ENCODE results near the gene OSBPL3. TPM values are rescaled to one million over a fixed set of nuclear protein-coding genes. Genes with fewer than 3 reads are reported as not detected.
A peak's percentile ranks its signal among the peaks of the same experiment; 100 is the strongest.

OSBPL3 gene
- total and polyA plus RNA-seq, 2 experiments from 2014 or later, result 21.8 to 25.8 TPM

- H3K79me2 ChIP-seq (ENCODE audit: insufficient read depth), result no peaks in the 10 kb centered on the region
- H3K9me3 ChIP-seq (ENCODE audit: low read depth), result no peaks in the 10 kb centered on the region
- H4K20me1 ChIP-seq (ENCODE audit: insufficient read depth), result no peaks in the 10 kb centered on the region
- peaks cover 70% of the 10 kb centered on the region for H3K4me1 ChIP-seq (ENCODE audit: insufficient read depth)
- TF ChIP-seq EZH2phosphoT487 (IDR thresholded peaks at IDR 0.05; ENCODE audit: insufficient read depth, low read depth), result no peak
- TF ChIP-seq EZH2 (IDR thresholded peaks at IDR 0.05; ENCODE audit: insufficient read depth, poor library complexity, severe bottlenecking), result no peak
- peak overlapping the region; percentile 62 for H3K27ac ChIP-seq
- DNase-seq, result no peak
- 82 to 85% methylated on average over 7 of the region's 7 CpGs for WGBS, 2 experiments (ENCODE audit: low coverage in 1 of 2, low lambda C conversion rate in 2 of 2, missing lambda C conversion rate in 2 of 2)
- in situ Hi-C loops (cut with MboI), result no loop called here
- H2AFZ ChIP-seq, result no peak overlapping the region
- peak overlapping the region; percentile 67 for H3K4me2 ChIP-seq (ENCODE audit: unreplicated experiment)
- no peaks in the 10 kb centered on the region for H3K27me3 ChIP-seq (replicated peaks; ENCODE audit: insufficient read depth)
- peaks cover 6% of the 10 kb centered on the region; the same call in 1 of the 2 replicates for H3K36me3 ChIP-seq (ENCODE audit: low read depth)
- no peaks in the 10 kb centered on the region for H3K9me2 ChIP-seq (ENCODE audit: insufficient read depth)
- H3K9ac ChIP-seq, result no peak overlapping the region
- H3K4me3 ChIP-seq, result no peak overlapping the region
- H3F3A ChIP-seq (ENCODE audit: insufficient read depth), result peaks cover 56% of the 10 kb centered on the region
Observed at GRCh38 chr7:24826662-24827020, 153.3 kb downstream of the OSBPL3 start.

- no peak overlapping the region for H2AFZ ChIP-seq
- DNase-seq, result peak; percentile 78
- peaks cover 70% of the 10 kb centered on the region for H3K4me1 ChIP-seq (ENCODE audit: insufficient read depth)
- no peaks in the 10 kb centered on the region for H3K9me3 ChIP-seq (ENCODE audit: low read depth)
- no peaks in the 10 kb centered on the region for H3K9me2 ChIP-seq (ENCODE audit: insufficient read depth)
- TF ChIP-seq EZH2phosphoT487 (IDR thresholded peaks at IDR 0.05; ENCODE audit: insufficient read depth, low read depth), result no peak
- no peak for TF ChIP-seq EZH2 (IDR thresholded peaks at IDR 0.05; ENCODE audit: insufficient read depth, poor library complexity, severe bottlenecking)
- H3K79me2 ChIP-seq (ENCODE audit: insufficient read depth), result no peaks in the 10 kb centered on the region
- H3K27me3 ChIP-seq (replicated peaks; ENCODE audit: insufficient read depth), result no peaks in the 10 kb centered on the region
- no peaks in the 10 kb centered on the region for H4K20me1 ChIP-seq (ENCODE audit: insufficient read depth)
- peaks cover 6% of the 10 kb centered on the region; the same call in 1 of the 2 replicates for H3K36me3 ChIP-seq (ENCODE audit: low read depth)
- no peak overlapping the region for H3K9ac ChIP-seq
- peaks cover 56% of the 10 kb centered on the region for H3F3A ChIP-seq (ENCODE audit: insufficient read depth)
- 62 to 65% methylated on average over 6 of the region's 6 CpGs for WGBS, 2 experiments (ENCODE audit: low coverage in 1 of 2, low lambda C conversion rate in 2 of 2, missing lambda C conversion rate in 2 of 2)
- in situ Hi-C loops (cut with MboI), result no loop called here
- peak overlapping the region; percentile 62 for H3K27ac ChIP-seq
- H3K4me2 ChIP-seq (ENCODE audit: unreplicated experiment), result peak overlapping the region; percentile 67
- H3K4me3 ChIP-seq, result no peak overlapping the region
Observed at GRCh38 chr7:24825931-24826661, 153.9 kb downstream of the OSBPL3 start.

GRCh38 chr7:24825381-24825794, 154.6 kb downstream of the OSBPL3 start:
- TF ChIP-seq EZH2phosphoT487 (IDR thresholded peaks at IDR 0.05; ENCODE audit: insufficient read depth, low read depth), result no peak
- no peak for TF ChIP-seq EZH2 (IDR thresholded peaks at IDR 0.05; ENCODE audit: insufficient read depth, poor library complexity, severe bottlenecking)
- H3K9ac ChIP-seq, result no peak overlapping the region
- H3F3A ChIP-seq (ENCODE audit: insufficient read depth), result peaks cover 58% of the 10 kb centered on the region
- no peaks in the 10 kb centered on the region for H4K20me1 ChIP-seq (ENCODE audit: insufficient read depth)
- H3K36me3 ChIP-seq (ENCODE audit: low read depth), result peaks cover 5% of the 10 kb centered on the region; the same call in 1 of the 2 replicates
- peak overlapping the region; percentile 62; the same call in 1 of the 2 replicates for H3K27ac ChIP-seq
- peaks cover 71% of the 10 kb centered on the region for H3K4me1 ChIP-seq (ENCODE audit: insufficient read depth)
- H3K4me3 ChIP-seq, result 0 out of 2 replicates have a peak overlapping the region, but pooled peaks have one; percentile 4
- H3K9me2 ChIP-seq (ENCODE audit: insufficient read depth), result no peaks in the 10 kb centered on the region
- no peak overlapping the region for H2AFZ ChIP-seq
- peak; percentile 25 for DNase-seq
- in situ Hi-C loops (cut with MboI), result no loop called here
- WGBS, 2 experiments (ENCODE audit: low coverage in 1 of 2, low lambda C conversion rate in 2 of 2, missing lambda C conversion rate in 2 of 2), result 5 to 6% methylated on average over 1 of the region's 1 CpG
- no peaks in the 10 kb centered on the region for H3K79me2 ChIP-seq (ENCODE audit: insufficient read depth)
- H3K27me3 ChIP-seq (replicated peaks; ENCODE audit: insufficient read depth), result no peaks in the 10 kb centered on the region
- no peaks in the 10 kb centered on the region for H3K9me3 ChIP-seq (ENCODE audit: low read depth)
- peak overlapping the region; percentile 67 for H3K4me2 ChIP-seq (ENCODE audit: unreplicated experiment)

- Histone ChIP-seq H3K27me3 (replicated peaks; ENCODE audit: insufficient read depth) (no peaks in the 10 kb centered on the region), H3K79me2 (ENCODE audit: insufficient read depth) (no peaks in the 10 kb centered on the region), H3K4me3 (no peak overlapping the region), H2AFZ (no peak overlapping the region), H3K27ac (0 out of 2 replicates have a peak overlapping the region, but pooled peaks have one; percentile 3), H3K4me1 (ENCODE audit: insufficient read depth) (peaks cover 74% of the 10 kb centered on the region), H3K9me3 (ENCODE audit: low read depth) (no peaks in the 10 kb centered on the region), H3K9me2 (ENCODE audit: insufficient read depth) (no peaks in the 10 kb centered on the region), H3F3A (ENCODE audit: insufficient read depth) (peaks cover 63% of the 10 kb centered on the region), H3K36me3 (ENCODE audit: low read depth) (no peaks in the 10 kb centered on the region; the same call in 1 of the 2 replicates), H4K20me1 (ENCODE audit: insufficient read depth) (no peaks in the 10 kb centered on the region), H3K9ac (no peak overlapping the region), H3K4me2 (ENCODE audit: unreplicated experiment) (peak overlapping the region; percentile 26)
- in situ Hi-C loops (cut with MboI), result no loop called here
- no peak for TF ChIP-seq EZH2 (IDR thresholded peaks at IDR 0.05; ENCODE audit: insufficient read depth, poor library complexity, severe bottlenecking)
- no peak for TF ChIP-seq EZH2phosphoT487 (IDR thresholded peaks at IDR 0.05; ENCODE audit: insufficient read depth, low read depth)
- 48 to 52% methylated on average over 3 of the region's 3 CpGs for WGBS, 2 experiments (ENCODE audit: low coverage in 1 of 2, low lambda C conversion rate in 2 of 2, missing lambda C conversion rate in 2 of 2)
- no peak for DNase-seq
Observed at GRCh38 chr7:24824896-24825295, 155.1 kb downstream of the OSBPL3 start.

All from GM23248 (cell line).